HG02981 (cell line): ENCODE measurements around the gene CCDC158.
"Not testable (repeated sequence)": the region's sequence is repeated elsewhere in the genome, so short reads cannot be mapped to it uniquely, and the experiment has no call there.

Source experiments
- ATAC-seq: cut with Tn5 transposase; IDR thresholded peaks from one replicate; pipeline ENCODE4 v1.9.1; 2021; ENCODE audit warnings: mild to moderate bottlenecking, moderate library complexity; ENCODE audit not compliant: unreplicated experiment

Gene CCDC158

GRCh38 chr4:76374798-76375197 lies 46.1 kb downstream of the CCDC158 start:
- no peak for ATAC-seq

- ATAC-seq = no peak
Observed at GRCh38 chr4:76373919-76374552, 46.9 kb downstream of the CCDC158 start.

GRCh38 chr4:76366737-76367136 lies 54.2 kb downstream of the CCDC158 start:
- no peak for ATAC-seq

- no peak for ATAC-seq
Observed at GRCh38 chr4:76365636-76366035, 55.3 kb downstream of the CCDC158 start.

DNA sequence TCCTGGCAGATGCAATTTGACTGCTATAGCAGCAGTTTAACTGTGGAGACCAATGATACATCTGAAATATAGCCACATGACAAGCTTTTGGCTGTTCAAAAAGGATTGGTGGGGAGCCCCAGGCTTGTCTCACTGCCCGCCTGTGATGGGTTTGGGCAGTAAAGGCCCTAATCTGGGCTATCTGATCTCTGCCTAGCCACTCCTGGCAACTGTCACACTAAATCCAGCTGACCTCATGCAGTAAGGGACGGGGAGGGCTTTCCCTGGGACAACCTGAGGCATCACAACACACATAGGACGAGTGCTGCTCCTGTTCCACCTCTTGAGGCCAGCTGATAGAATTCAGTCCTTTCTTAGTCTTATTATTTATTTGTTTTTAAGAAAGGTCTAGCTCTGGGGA lies 56.2 kb downstream of the CCDC158 start:
- ATAC-seq = no peak

GRCh38 chr4:76363556-76364290 lies 57.2 kb downstream of the CCDC158 start:
- ATAC-seq = no peak

DNA sequence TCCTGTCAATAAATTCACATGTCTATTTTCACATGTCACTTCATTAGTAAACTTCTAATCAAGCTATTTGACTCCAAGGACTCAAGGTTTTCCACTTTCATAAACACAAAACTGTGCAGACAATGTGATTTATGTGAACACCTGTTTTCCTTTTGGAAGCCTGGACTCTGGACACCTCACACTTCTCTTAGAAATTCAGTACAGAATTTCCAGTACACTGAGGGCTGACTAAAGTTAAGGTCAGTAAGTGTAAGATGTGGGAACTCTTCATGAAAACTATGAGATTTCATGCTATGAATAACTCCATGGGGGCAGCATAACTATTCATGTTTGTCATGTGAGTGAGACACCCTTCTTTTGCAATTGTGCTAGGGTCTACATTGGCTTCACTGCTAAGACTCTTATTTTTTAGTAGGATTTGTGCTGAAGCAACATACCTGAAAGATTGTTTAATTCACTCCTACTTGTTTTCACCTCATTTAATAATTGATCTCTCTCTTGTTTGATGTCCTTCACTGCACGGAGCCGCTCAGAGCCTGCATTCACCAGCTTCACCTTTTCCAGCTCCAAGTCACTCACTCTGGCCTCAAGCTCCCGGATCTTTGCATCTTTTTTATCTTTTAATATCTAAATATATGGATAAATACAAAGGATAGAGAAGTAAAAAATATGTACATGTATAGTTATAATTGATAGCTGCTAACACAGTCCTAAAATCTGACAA lies 59.1 kb downstream of the CCDC158 start:
- ATAC-seq = no peak

GRCh38 chr4:76359881-76360466 lies 61.0 kb downstream of the CCDC158 start:
- ATAC-seq = not testable (repeated sequence)

GRCh38 chr4:76357981-76358380 lies 63.0 kb downstream of the CCDC158 start:
- no peak for ATAC-seq

DNA sequence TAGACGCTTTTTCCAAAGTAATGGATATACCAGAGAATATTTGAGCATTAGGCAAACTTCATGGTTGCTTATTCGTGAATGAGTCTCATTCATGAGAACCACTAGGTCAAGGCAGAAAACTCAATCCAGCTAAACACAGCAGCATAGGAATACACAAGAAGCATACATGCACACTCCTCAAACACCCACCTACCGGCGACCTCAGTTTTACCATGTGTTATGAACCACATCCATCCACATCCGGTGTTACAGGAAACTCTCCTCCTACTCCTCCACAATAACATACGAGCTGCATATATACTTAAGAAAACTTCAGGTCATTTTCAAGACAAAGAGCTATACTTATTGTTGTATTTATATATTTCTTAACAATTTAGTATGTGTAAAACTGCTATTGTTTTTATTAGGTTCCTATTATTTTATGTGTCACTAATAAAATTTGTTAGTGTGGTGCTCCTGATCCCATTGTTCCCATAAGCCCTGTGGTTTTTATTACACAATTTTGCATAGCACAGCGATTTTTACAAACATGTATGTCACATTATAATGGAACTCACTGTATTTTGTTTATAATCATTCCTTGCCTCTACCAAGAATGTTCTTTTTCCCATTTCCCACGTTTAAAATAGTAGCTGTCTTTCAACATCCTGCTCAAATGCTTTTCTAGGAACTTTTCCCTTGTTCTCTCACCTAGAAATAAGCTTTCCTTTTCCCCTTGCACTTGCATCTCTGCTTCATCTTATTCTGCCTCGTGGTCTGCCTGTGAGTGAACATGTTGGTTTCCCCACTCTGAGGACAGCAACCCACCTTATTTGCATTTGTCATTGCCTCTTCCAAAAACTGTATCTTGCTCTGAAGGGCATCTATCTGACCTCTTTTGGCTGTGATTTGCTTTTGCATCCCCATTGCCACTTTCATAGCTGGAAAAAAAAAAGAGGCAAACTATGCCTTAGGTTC lies 66.1 kb downstream of the CCDC158 start:
- ATAC-seq = no peak

DNA sequence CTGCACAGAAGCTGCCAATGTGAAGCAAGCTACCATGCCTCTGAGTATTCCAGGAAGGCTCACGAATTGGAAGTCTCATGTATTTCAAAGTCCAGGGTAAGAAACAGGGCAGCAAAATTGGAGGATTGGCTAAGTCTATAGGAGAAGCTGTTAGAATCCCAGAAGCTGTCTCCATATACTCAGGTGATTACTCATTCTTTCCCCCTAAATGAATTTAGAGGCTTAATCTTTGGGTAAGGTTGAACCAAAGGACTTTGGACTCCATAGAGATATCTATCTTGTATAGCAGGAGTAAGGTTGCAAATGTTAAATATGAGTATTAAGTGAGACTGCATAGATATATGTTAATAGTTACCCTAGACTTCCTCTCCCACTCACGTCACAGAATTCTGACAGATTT lies 78.1 kb downstream of the CCDC158 start:
- no peak for ATAC-seq

DNA sequence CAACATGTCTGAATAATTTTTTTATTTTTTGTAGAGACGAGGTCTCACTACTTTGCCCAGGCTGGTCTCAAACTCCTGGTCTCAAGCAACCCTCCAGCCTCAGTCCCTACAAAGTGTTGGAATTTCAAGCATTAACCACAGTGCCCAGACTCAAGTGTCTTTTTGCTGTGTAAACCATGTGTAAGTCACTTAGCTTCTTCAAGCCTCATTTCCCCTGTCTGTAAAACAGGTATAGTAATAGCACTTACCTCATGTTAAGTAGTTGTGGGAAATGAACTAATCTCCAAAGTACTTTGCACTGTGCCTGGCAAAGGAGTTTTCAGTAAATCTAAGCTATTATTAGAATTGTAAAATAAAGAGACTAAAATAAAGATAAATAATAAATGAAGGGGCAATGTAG lies 78.8 kb downstream of the CCDC158 start:
- ATAC-seq = no peak

DNA sequence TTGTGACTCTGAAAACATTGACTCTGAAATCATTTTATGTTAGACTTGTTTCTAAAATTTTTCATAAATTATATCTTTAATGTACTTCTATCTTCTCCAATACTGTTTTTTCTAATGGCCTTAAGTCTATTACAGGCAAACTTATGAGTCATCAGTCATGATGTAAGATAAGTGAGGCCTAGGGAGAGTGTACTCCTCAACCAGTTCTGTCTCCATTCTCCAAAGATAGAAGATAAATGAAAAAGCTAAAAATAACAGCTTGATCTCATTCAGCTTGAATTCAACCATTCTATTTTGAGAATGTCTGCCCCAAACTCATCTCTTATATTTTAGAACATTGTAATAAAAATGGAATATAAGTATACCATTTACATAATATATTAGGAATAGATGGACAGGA lies 79.9 kb downstream of the CCDC158 start:
- ATAC-seq = no peak

- ATAC-seq = no peak
Observed at GRCh38 chr4:76339364-76339763, 81.6 kb downstream of the CCDC158 start.

DNA sequence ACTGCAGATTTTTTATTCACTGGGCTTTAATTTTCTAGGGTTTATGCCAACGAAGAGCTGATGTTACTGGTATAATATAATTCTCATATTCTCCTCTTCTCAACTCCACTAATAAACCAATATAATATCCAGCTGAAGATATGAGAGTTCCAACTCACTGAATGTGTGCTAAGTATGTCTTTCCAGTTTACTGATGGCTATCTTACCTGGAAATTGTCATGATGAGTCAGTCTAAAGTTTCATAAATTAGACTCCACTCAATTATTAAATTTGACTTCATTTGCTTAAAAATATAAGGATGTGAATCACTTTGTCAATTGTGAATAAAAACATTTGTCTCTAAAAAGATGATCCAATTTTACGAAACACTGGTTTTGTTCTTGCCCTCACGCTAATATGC lies 86.1 kb downstream of the CCDC158 start:
- ATAC-seq = no peak

- ATAC-seq = no peak
Observed at GRCh38 chr4:76326515-76326914, 94.4 kb downstream of the CCDC158 start.

DNA sequence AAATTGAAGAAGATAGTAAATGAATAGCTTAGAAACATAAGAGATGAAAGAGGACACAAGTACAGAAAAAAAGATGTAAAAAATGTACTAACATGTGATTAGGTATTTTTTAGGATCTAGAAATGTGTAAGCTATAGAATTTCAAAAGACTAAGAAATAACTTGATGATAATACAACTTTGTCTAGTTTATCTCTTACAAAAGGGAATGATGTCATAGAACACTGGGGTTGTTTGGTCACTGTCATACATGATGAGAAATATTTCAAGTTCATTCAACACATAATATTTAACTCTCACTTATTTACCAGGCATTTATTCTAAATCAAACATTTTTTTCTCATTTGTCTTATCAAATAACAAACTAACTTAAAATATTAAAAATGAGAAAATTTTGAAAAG lies 95.9 kb downstream of the CCDC158 start:
- ATAC-seq = no peak

DNA sequence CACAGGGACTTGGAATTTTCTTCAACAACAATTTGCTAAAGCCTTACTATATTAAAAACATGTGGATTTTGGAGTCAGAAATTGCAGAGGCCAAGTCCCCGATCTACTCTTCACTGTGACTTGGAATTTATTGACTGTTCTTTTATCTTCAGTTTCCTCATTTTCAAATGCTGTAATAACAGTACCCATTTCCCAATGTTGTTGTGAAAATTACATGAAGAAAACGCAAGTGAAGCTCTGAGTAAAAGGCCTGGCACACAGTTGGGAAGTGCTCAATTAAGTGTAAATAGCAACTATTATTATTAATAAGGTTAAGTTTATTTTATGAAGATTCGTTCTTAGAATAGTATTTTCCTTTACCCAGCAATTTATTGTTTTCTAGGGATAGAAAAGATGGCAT lies 98.7 kb downstream of the CCDC158 start:
- no peak for ATAC-seq

DNA sequence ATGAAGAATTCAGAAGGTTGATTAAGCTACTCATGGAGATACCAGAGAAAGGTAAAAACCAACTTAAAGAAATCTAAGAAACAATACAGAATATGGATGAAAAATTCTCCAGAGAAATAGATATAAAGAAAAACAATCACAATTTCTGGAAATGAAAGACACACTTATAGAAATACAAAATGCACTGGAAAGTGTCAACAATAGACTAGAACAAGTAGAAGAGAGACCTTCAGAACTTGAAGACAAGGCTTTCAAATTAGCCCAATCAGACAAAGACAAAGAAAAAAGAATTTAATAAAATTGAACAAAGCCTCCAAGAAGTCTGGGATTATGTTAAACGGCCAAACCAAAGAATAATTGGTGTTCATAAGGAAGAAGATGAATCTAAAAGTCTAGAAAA lies 104.8 kb downstream of the CCDC158 start:
- no peak for ATAC-seq

DNA sequence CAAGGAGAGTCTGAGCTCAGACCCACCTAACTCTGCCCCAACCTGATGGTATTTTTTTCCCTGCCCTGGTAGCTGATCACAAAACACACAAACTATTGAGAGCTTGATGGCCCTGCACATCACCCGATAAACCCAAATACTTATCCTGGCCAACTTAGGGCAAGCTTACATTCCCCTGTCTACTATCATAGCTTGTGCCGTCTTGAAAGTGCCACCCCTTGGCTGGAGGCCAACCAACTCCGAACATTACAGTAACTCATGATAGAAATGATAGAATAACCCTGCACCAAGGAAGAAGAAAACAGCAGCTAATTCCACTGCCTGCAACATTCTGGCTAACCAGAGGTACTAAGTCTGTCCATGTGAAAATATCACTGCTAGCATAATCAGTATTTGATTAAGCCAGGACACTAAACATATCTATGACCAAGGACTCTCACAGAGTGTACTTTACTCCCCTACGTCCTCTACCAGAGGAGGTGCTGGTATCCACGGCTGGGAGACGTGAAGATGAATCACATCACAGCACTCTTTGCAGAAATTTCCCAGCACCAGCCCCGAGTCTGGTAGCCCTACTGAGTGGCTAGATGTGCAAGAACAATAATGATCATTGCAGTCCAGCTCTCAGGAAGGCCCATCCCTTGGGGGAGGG lies 105.5 kb downstream of the CCDC158 start:
- ATAC-seq = no peak
